Tibial nerve (tissue), 4 donors: ENCODE results near the gene YTHDF1. TPM values are rescaled to one million over a fixed set of nuclear protein-coding genes. Genes with fewer than 3 reads are reported as not detected.

Source experiments
- DNase-seq, 2 donors: peaks; one replicate each; pipeline ENCODE4 v3.0.0-alpha.2; 2019; ENCODE audit warnings: low spot score in 2 of 2
- H3K27ac ChIP-seq, 4 donors: fragments of 200-600 bp; sonication (generic) in 3 of 4; one replicate each; pipeline ENCODE4 v1.5.1; 2017 to 2019; ENCODE audit warnings: mild to moderate bottlenecking in 1 of 4
- H3K27me3 ChIP-seq, 2 donors: fragments of 200-600 bp; sonication (generic) in 1 of 2; one replicate each; pipeline versions ENCODE4 v1.5.1 to v1.6.0; 2017 to 2019
- H3K36me3 ChIP-seq, 3 donors: fragments of 200-600 bp; sonication (generic); one replicate each; pipeline ENCODE4 v1.5.1; 2018 to 2019
- H3K4me1 ChIP-seq, 4 donors: fragments of 200-600 bp; sonication (generic) in 3 of 4; one replicate each; pipeline ENCODE4 v1.5.1; 2017 to 2019
- H3K4me3 ChIP-seq, 4 donors: fragments of 200-600 bp; sonication (generic) in 3 of 4; one replicate each; pipeline ENCODE4 v1.5.1; 2017 to 2019; ENCODE audit warnings: mild to moderate bottlenecking in 1 of 4, moderate library complexity in 1 of 4
- H3K9me3 ChIP-seq, 4 donors: fragments of 200-600 bp; sonication (generic) in 3 of 4; one replicate each; pipeline ENCODE4 v1.5.1; 2017 to 2019
- CTCF ChIP-seq, 5 experiments: fragments of 200-600 bp in 3 of 5; fragments of 450-650 bp in 2 of 5; sonication (generic) in 3 of 5; IDR thresholded peaks; one replicate each; pipeline ENCODE4 v1.5.1; 2016 to 2019; ENCODE audit warnings: antibody characterized with exemption in 5 of 5, mild to moderate bottlenecking in 3 of 5, moderate library complexity in 2 of 5
- EP300 ChIP-seq, 2 donors: sonication (generic); formaldehyde crosslinking; IDR thresholded peaks; one replicate each; pipeline ENCODE4 v1.6.1; 2017; ENCODE audit warnings: antibody characterized with exemption in 2 of 2, mild to moderate bottlenecking in 1 of 2
- POLR2A ChIP-seq, 2 donors: fragments of 450-650 bp; IDR thresholded peaks; one replicate each; pipeline ENCODE4 v1.6.1; 2017; ENCODE audit warnings: antibody characterized with exemption in 2 of 2, mild to moderate bottlenecking in 2 of 2, moderate library complexity in 2 of 2
- WGBS, 2 donors: methylation state at CpG; one replicate each; pipeline ENCODE4 v1.1.5; 2018; 5-methylcytosine and 5-hydroxymethylcytosine counted together
- total RNA-seq, 4 donors: library from RNA; depleted of rRNA; stranded (reverse); fragments of >200 nt; gene quantifications; one replicate each; pipeline ENCODE4 v1.1.0, GENCODE V29; 2016

YTHDF1 gene
- total RNA-seq, 4 donors from 2014 or later, result 20.7 to 25.5 (median 23.3) TPM

DNA sequence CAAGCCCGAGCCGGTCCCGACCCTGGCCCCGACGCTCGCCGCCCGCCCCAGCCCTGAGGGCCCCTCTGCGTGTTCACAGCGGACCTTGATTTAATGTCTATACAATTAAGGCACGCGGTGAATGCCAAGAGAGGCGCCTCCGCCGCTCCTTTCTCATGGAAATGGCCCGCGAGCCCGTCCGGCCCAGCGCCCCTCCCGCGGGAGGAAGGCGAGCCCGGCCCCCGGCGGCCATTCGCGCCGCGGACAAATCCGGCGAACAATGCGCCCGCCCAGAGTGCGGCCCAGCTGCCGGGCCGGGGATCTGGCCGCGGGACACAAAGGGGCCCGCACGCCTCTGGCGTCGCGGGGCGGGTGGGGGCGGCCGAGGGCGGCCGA, 37.5 kb downstream of the YTHDF1 start:
- H3K36me3 ChIP-seq, result no peaks in the 10 kb centered on the region
- no peaks in the 10 kb centered on the region for H3K9me3 ChIP-seq
- TF ChIP-seq POLR2A (IDR thresholded peaks at IDR 0.05) (no peak), CTCF (IDR thresholded peaks at IDR 0.05) (no peak), EP300 (IDR thresholded peaks at IDR 0.05) (no peak)
- no peak overlapping the region for H3K27ac ChIP-seq
- 2% methylated on average over 13 to 29 of the region's 49 CpGs for WGBS, 2 donors
- peaks cover 0 to 66% (median 19%) of the 10 kb centered on the region in 4 donors for H3K4me1 ChIP-seq
- peak overlapping the region in 1 of 4 donors; percentile 31 for H3K4me3 ChIP-seq
- DNase-seq, result no peak
- H3K27me3 ChIP-seq, result peaks cover 9 to 95% of the 10 kb centered on the region in 2 donors

DNA sequence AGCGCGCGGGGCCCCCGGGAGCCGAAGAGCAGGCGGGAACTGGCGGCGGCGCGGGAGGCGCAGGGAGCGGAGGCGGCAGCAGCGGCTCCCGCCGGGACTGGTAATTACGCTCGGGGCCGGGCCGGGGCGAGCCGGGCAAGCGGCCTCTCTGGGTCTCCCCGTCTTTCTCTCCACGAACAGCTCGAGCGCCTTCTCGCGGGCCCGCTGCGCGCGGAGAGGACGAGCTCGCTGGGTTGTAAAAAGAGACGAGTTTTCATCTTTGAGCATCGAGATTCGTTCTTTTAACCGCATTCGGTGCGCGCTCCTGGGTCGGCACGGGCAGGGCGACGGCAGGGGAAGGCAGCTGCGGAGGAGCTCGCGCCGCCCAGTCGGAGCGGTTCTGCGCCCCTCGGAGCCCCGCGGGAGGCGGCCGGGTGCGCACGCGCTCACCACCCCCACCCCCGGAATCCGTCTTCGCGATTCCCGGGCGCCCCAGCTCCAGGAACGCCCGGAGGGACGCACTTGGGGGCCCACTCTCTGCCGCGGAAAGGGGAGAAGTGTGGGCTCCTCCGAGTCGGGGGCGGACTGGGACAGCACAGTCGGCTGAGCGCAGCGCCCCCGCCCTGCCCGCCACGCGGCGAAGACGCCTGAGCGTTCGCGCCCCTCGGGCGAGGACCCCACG, 38.0 kb downstream of the YTHDF1 start:
- peaks cover 0 to 66% (median 19%) of the 10 kb centered on the region in 4 donors for H3K4me1 ChIP-seq
- DNase-seq, result no peak
- peaks cover 9 to 95% of the 10 kb centered on the region in 2 donors for H3K27me3 ChIP-seq
- WGBS, 2 donors, result 1 to 2% methylated on average over 26 to 56 of the region's 90 CpGs
- H3K27ac ChIP-seq, result no peak overlapping the region
- H3K9me3 ChIP-seq, result no peaks in the 10 kb centered on the region
- peak overlapping the region in 1 of 4 donors; percentile 31 for H3K4me3 ChIP-seq
- H3K36me3 ChIP-seq, result no peaks in the 10 kb centered on the region
- no peak for TF ChIP-seq CTCF (IDR thresholded peaks at IDR 0.05)
- no peak for TF ChIP-seq POLR2A (IDR thresholded peaks at IDR 0.05)
- TF ChIP-seq EP300 (IDR thresholded peaks at IDR 0.05), result no peak

DNA sequence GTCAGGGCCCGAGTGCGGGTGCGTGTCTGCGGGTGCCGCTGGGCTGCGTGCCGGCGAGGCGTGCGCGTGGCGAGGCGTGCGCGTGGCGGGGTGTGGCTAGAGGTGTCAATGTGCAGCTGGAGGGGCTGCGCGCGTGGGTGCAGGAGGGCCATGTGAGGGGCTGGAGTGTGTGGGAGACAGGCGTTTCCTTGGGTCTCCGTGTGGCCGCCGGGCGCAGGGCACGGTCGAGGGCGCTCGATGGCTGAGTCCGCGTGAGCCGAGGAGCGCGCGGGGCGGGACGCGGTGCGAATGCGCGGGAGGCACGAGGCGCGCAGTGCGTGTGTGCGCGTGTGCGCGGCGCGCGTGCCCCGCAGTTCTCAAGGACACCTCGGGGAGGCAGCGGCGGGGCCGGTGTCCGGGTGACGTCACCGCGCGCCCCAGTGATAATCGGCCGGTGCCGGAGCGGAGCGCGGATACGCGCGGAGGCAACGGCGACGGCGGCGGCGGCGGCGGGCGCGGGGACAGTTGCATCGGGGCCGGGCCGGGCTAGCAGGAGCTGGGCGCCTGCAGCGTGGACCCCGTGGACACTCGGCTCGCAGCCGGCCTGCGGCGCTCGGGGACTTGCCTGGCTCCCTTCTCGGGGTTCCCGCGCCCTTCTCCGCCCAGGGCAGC, 38.7 kb downstream of the YTHDF1 start:
- Histone ChIP-seq H3K36me3 (no peaks in the 10 kb centered on the region), H3K27ac (no peak overlapping the region), H3K9me3 (no peaks in the 10 kb centered on the region), H3K27me3 (peaks cover 9 to 95% of the 10 kb centered on the region in 2 donors), H3K4me3 (peak overlapping the region in 1 of 4 donors; percentile 11), H3K4me1 (peaks cover 0 to 66% (median 19%) of the 10 kb centered on the region in 4 donors)
- no peak for DNase-seq
- 2 to 3% methylated on average over 26 to 96 of the region's 96 CpGs for WGBS, 2 donors
- TF ChIP-seq POLR2A (IDR thresholded peaks at IDR 0.05) (no peak), EP300 (IDR thresholded peaks at IDR 0.05) (no peak), CTCF (IDR thresholded peaks at IDR 0.05) (no peak)

DNA sequence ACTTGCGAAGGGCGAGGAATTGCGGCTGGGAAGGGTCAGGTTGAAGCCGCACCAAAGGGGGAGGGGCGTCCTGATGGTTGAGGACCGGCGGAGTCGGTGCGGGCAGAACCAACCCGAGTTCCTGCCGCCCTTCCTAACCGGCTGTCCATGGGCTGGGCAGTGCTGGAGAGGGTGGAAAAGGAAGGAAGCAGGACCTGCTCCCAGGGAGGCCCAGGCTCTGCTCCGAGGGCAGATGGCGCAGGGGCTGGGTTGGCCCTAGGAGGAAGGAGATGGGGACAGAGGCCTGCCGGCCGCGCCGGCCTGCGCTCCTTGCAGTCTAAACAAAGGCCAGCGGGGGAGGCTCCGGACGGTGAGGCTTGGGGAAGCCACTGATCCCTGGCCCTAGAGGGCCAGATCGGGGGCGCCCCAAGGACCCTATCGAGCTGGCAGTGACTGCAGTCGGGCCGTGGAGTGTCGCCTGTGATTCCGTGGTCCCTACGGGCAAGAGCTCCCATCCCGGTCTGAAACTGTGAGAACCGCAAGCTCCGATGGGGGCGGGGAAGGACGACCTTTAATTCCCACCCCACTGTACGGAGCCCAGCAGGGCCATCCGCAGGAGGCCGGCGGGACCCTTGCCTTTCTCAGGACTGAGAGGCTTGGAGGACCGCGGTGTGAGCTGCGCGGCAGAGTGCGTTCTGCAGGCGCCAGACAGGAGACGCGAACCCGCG, 39.4 kb downstream of the YTHDF1 start:
- Histone ChIP-seq H3K9me3 (no peaks in the 10 kb centered on the region), H3K27ac (no peak overlapping the region), H3K4me3 (no peak overlapping the region), H3K27me3 (peaks cover 9 to 94% of the 10 kb centered on the region in 2 donors), H3K4me1 (peaks cover 0 to 66% (median 19%) of the 10 kb centered on the region in 4 donors), H3K36me3 (no peaks in the 10 kb centered on the region)
- 3 to 6% methylated on average over 34 to 38 of the region's 49 CpGs for WGBS, 2 donors
- no peak for DNase-seq
- no peak for TF ChIP-seq EP300 (IDR thresholded peaks at IDR 0.05)
- TF ChIP-seq CTCF (IDR thresholded peaks at IDR 0.05), result no peak
- TF ChIP-seq POLR2A (IDR thresholded peaks at IDR 0.05), result no peak

DNA sequence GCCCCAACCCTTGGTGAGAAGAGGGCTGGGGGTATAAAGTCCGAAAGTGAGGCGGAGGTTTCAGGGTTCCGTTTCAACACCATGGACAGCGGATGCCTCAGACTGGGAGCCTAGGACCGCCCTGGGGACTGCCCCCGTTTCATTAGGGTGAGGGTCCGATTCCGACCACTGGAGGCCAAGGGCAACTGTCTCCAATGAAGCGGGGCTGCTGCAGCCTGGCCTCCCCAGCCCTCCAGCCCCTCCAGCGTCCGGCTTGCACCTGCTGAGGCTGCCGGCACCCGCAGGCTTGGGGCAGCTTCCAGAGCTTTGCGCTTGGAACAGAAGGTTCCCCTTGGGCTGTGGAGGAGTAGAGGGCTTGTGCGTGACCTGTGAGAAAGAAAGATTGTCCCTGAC, 39.9 kb downstream of the YTHDF1 start:
- peaks cover 9 to 93% of the 10 kb centered on the region in 2 donors for H3K27me3 ChIP-seq
- WGBS, 2 donors, result 3 to 6% methylated on average over 10 to 11 of the region's 15 CpGs
- no peak overlapping the region for H3K27ac ChIP-seq
- H3K9me3 ChIP-seq, result no peaks in the 10 kb centered on the region
- no peak overlapping the region for H3K4me3 ChIP-seq
- H3K36me3 ChIP-seq, result no peaks in the 10 kb centered on the region
- H3K4me1 ChIP-seq, result peaks cover 0 to 66% (median 19%) of the 10 kb centered on the region in 4 donors
- TF ChIP-seq EP300 (IDR thresholded peaks at IDR 0.05) (no peak), POLR2A (IDR thresholded peaks at IDR 0.05) (no peak), CTCF (IDR thresholded peaks at IDR 0.05) (no peak)
- DNase-seq, result no peak
